DMS 273 (cell line): Measurements from ENCODE around the gene NMRAL1.

ENCODE experiments used
- DNase-seq: peaks from one replicate; lab custom pipeline; 2025; ENCODE audit not compliant: unreplicated experiment; lab: John Stamatoyannopoulos, UW

The NMRAL1 gene

DNA sequence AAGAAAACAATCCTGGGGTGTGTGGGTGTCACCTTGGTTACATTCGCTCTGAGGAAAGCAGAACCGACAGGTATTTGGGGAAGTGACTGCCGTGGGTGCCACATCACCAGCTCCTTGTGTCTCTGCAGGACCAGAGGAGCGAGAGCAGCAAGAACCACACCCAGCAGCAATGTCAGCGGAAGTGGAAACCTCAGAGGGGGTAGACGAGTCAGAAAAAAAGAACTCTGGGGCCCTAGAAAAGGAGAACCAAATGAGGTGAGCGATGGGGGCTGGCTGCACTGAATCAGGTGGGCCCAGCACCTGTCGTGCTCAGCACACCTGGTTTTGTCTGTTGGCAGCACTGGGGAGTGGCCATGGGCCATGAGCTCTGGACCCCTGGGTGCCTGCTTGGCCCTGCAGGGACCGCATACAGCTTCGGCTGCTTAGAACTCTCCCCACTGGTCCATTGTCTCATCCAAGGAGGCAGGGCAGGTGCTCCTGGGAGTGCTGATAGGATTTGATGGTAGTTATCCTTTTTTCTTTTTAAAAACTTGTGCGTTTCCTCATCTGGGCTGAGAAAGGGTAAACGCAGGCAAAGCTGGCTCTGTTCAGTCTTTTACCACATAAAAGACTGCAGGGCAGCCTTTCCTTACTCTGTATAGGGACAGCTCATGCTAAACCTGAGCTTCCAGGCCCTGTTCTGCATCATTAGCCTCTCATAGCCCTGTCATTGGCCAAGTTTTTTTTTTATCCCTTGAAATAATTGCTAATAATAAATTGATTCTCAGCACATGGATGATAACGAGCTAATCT lies 31.1 kb upstream of the NMRAL1 start:
- DNase-seq = no peak

DNA sequence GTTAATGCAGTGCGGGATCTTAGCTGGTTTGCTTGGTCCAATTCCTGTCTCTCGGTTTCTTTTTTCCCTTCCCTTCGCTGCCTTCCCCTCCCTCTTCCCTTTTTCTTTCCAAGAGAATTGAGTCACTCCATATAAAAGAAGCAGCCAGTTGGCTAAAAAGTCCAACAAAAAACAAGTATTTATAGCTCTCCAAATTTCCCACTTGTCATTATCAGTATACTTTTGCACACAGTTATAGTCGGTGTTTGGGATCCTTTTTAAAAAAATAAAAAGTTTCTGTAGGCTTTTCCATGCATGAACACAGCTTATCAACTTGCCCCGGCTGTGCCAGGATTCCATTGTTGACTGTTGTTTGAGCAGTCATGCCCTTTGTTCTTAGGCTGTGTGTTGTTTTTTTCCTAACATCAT lies 26.6 kb upstream of the NMRAL1 start:
- DNase-seq = no peak

DNA sequence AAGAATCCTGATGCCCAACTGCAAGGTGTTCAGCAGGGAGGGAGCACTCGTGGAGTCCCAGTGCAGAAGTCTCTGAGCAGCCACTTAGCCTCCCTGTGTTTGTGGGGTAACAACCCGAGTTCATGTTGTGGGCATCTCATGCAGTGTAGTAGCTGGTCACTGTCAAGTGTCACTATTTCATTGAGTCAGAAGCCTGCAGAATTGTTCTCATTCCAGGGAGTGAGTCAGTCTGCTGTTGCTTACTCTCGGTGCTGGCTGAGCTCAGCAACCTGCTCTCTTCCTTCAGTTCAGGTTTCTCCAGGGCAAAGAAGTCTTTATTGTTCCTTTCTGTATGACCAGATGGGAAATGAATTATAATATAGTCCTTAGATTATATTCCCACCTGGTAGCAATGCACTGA lies 25.8 kb upstream of the NMRAL1 start:
- DNase-seq = no peak

- no peak for DNase-seq
These were observed 24.8 kb upstream of the NMRAL1 start for GRCh38 chr16:4499196-4499555.

GRCh38 chr16:4498546-4499195 lies 24.2 kb upstream of the NMRAL1 start:
- DNase-seq = no peak

DNA sequence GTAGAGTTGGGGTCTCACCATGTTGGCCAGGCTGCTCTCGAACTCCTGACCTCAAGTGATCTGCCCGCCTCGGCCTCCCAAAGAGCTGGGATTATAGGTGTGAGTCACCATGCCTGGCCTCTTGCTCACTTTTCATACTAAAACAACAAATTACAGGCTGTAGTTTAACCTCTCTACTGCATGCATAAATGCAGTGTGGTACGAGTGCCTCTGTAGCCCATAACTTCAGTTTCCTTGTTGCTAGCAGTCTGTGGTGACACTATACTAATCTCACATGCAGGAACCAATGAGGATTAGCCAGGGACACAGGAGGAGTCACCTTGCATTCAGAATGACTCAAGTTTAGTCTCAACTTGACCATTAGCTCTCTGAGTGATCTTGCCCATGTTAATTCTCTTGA lies 21.9 kb upstream of the NMRAL1 start:
- no peak for DNase-seq

- no peak for DNase-seq
These were observed 21.3 kb upstream of the NMRAL1 start for GRCh38 chr16:4495766-4496165.

DNA sequence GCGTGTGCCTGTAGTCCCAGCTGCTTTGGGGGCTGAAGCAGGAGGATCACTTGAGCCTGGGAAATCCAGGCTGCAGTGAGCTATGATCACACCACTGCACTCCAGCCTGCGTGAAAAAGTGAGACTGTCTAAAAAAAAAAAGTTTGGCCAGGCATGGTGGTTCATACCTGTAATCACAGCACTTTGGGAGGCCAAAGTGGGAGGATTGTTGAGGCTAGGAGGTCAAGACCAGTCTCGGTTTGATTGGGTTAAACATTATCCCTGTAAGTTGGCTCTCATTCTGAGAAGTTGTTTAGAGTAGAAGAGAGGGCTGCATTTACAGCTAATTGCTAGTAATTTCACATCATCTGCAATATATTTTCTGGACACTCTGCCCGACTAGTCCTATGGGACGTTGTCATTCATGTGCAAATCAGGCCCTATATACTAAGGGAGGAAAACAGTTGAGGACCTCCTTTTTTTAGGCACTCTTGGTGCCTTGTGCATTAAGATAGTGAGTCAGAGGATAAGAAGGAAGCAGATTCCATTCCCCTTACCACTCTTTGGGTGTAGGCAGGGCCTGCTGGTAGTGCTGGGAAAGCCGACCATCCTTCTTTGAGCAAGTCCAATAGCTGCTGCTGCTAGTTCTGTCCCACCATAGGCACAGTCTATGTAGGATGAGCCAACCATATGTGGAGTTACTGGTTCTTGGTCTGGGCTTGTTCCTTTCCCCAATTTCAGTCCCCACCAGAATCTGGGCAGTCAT lies 20.5 kb upstream of the NMRAL1 start:
- no peak for DNase-seq

DNA sequence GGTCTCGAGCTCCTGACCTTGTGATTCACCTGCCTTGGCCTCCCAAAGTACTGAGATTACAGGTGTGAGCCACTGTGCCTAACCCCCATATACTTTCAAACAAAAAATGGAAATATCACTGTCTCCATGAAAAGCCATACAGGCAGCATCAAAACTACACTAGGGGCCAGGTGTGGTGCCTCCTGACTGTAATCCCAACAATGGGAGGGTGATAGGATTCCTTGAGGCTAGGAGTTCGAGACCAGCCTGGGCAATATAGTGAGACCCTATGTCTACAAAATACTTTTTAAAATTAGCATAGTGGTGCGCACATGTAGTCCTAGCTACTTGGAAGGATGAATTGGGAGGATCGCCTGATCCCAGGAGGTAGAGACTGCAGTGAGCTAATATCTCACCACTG lies 17.5 kb upstream of the NMRAL1 start:
- DNase-seq = no peak

DNA sequence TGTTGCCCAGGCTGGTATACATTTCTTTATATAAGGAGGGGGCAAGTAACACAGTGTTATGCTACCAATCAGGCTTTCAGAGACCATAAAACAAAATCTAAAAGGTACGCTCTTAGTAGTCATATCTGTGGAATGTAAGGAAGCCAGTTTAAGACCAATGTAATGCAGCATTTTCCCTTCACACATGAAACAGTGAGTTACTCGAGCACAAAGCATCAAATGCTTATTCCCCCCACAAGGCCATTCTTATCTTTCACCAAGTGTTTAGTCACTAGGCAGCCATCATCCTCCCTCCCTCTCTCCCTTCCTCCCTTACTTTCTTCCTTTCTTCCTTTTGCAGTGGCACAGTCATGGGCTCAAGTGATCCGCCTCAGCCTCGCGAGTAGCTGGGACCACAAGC lies 14.6 kb upstream of the NMRAL1 start:
- DNase-seq = no peak

- DNase-seq = no peak
These were observed 14.1 kb upstream of the NMRAL1 start for GRCh38 chr16:4488499-4488967.

DNA sequence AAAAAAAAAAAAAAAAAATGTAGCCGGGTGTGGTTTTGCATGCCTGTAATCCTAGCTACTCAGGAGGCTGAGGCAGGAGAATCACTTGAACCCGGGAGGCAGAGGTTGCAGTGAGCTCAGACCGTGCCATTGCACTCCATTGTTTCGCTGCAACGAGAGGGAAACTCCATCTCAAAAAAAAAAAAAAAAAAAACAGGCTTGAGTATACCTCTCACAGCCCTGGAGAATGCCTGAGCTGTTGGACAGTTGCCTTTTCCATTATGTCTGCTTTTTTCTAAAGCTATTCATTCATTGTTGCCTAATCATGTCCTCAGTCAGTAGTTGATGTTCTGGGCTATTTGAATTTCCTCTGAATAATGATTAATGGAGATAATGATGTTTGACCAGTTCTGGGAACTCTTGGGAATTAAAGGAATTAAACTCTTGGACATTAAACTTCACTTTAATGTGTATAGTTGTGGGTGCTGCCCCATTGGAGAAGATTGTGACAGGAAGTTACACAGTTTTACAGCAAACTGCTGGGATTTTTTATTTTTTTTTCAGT lies 13.6 kb upstream of the NMRAL1 start:
- DNase-seq = no peak

DNA sequence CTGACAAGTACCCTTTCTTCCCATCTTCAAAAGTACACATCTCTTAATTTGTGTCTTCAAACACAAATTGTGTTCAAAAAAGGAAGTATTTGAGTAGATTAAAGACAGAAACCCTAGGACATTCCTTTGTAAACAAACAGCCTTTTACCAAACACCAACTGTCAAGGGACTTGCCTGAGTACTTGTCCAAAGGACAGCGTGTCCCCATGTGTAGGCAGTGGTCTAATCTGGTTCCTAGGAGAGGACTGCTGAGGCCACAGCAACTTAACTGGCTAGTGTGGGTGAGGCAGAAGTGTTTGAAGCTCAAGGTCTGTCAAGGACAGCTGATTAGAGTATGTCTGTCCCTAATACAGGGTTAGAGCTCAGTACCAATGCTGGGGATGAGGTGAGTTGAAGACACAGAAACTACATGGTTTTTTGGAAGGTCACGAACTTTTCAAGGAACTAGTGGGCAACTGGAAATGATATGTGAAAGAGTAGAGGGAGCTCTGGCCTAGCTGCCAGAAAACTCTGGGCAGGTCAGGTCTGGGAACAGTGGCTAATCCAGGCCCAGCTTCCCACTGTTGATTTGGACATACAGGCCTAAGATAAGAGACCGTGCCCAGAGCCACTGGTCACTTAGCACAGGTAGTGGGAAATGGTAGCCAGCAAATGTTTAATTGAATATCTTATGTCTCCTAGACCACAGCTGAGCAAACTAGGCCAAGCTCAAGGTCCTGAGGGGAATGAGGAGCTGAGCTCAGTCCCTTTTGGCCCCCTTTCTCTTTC lies 11.9 kb upstream of the NMRAL1 start:
- no peak for DNase-seq

DNA sequence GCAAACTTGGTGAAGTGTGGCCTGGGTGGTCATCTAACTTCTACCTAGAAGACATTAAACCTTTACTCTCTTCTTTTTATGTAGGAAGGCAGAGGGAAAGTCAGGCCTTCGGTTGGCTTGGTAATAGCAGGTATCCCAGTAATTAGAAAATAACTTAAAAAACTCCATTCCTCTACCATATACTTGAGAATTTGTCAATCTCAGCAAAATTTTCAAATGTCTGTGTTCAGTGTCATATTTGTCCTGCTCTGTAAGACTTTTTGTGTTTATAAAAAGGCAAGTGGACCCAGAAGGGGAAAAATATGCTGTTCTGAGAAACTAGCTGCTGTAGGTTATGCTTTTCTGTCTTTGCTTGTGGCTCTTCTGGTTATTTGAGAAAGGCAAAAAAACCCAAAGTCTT lies 7.5 kb upstream of the NMRAL1 start:
- no peak for DNase-seq

DNA sequence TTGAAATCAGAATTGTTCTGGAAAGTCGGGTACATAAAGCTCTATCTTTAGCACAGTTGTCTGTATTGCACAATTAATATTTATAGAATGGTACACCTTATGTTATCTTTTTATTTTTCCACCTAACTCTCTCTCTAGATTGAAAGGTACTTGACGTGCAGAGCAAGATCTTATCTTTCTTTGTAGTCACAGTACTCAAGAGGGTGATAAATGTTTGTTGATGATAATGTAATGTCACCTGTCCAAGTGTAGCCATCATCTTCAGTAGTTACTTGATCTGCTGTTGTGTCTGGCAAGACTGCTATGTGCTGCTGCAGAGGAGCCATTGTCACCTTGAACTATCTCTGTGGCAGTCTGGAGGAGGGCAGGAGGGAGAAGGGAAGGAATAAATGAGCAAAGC lies 7.1 kb upstream of the NMRAL1 start:
- no peak for DNase-seq

DNA sequence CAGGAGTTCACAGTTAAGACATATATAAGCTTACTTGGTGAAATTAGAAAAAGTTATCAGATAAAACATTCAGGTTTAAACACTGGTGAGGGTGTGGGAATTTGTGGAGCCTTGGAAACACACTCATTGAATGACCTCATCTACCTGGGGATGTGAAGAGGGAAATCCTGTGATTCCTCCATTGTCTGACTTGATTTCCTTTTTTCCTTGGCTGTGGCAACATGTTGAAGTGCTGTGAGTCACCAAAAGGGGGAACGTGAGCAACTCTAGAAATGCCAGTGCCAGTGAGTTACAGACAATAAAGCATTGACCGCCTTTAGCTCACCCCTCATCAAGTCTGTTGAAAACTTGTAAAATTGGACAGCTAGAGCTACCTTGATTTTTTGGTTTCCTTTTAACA lies 3.5 kb upstream of the NMRAL1 start:
- peak; percentile 53 for DNase-seq

DNA sequence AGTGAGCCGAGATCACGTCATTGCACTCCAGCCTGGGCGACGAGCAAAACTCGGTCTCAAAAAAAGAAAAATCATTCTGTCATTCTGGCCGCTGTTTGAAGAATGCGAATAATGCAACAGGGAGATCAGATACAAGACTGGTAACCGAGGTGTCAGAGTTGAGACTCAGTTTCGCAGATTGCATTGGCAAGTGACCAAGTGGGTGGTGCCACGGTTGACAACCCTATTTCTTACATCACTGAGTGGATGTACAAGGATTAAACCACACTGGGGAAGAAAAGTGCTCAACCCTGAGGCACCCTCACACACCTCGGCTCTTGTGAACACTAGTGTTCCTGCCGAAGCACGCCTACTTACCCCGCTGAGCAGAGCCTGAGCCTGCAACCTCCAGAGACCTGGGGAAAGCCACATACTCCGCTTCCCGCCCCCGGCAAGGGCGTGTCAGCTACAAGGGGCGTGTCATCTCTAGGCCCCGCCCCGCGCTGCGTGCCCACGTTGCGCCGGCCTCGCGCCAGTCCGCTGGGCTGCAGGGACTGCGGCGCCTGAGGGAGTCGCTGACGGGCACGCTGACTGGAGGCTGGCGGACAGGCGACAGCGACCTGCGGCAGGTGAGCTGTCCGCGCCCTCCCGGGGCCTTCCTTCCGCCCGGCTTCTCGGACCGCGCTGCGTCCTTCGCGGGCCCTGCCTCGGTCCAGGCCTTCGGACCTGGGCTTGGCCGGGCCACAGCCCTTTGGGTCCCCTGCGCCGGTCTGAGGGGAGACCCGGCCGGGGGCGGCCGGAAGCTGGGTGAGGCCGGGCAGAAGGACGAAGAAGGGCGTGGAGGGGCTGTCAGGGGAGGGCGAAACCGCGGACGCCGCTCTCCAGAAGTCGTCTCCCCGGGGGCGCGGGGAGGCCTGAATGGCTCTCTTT lies 1.7 kb upstream of the NMRAL1 start, which contains the start of gene HMOX2:
Gene HMOX2, plus strand, starts transcription at position 519 of the 909 bp plus-strand sequence. CDS start 29,127 bp downstream, outside the sequence.
- DNase-seq = peak; percentile 97

GRCh38 chr16:4472880-4473279 lies 1.5 kb downstream of the NMRAL1 start:
- DNase-seq = no peak

DNA sequence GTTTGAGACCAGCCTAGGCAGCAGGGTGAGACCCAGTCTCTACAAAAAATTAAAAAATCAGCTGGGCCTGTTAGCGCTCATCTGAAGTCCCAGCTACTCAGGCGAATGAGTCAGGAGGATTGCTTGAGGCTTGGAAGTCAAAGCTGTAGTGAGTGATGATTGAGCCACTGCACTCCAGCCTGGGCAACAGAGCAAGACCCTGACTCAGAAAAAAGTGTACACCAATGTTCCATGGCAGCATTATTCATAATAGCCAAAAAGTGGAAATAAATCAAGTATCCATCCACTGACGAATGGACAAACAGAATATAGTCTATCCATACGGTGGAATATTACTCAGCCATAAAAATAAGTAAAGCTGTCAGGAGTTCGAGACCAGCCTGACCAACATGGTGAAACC lies 2.6 kb downstream of the NMRAL1 start:
- DNase-seq = no peak

DNA sequence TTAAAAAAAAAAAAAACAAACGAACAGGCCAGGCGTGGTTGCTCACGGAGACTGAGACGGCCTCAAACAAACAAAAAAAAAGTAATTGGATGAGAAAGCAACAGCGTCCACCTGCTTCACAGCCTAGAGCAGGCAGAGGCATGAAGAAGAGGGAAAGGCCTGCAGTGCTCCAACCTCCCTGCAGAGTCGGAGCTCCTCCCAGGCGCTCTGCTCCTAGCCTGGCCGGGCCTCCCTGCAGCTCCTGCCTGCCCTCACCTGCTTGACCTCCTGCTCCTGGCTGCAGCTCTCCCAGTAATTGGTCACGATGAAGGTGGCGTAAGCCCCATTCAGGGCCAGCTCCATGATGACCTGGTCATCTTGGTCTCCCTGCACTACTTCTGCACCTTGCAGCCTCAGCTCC lies 5.5 kb downstream of the NMRAL1 start:
- DNase-seq = no peak
